COLO668 (cell line): ENCODE measurements around the gene BSDC1.
A peak's percentile ranks its signal among the peaks of the same experiment; 100 is the strongest.

Source experiments
- DNase-seq: peaks from one replicate; lab custom pipeline; 2025; ENCODE audit not compliant: unreplicated experiment; lab: John Stamatoyannopoulos, UW

BSDC1 gene

DNA sequence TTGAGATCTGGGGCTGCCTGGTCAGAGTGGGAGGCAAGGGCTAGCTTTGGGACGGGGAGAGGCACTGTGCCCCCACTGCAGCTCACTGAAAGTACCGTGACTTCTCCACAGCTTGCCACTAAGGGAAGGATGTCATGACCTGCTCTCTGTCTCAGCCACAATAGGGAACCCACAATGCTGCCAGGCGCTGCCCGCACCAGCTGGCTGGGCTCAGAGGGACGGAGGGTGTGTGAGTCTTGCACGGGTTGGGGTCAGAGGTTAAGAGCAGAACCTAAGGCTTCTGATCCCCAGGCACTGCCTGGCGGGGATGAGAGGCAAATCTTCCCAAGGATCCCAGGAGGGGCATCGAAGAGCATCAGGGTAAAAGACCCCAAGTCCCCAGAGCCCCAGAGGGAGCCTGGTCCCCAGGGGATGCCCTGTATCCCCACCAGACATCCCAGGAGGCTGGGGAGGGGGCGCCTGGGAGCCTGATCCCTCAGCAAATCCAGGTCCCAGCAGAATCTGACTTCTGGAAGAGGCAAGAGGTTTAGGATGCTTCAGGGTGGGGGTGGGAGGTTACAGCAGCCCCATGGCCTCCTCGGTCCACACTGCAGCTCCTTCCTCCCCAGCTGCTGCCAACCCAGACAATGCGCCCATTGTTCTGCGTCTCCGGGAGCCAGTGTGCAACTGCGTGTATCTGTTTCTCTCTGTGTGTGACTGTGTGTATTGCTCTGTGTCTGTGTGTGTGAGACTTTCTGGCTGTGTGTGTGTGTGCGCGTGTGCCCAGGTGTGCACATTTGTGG lies 56.2 kb downstream of the BSDC1 start:
- peak; percentile 52 for DNase-seq

GRCh38 chr1:32336963-32337675 lies 57.1 kb downstream of the BSDC1 start:
- no peak for DNase-seq

GRCh38 chr1:32336591-32336932 lies 57.7 kb downstream of the BSDC1 start:
- no peak for DNase-seq

DNA sequence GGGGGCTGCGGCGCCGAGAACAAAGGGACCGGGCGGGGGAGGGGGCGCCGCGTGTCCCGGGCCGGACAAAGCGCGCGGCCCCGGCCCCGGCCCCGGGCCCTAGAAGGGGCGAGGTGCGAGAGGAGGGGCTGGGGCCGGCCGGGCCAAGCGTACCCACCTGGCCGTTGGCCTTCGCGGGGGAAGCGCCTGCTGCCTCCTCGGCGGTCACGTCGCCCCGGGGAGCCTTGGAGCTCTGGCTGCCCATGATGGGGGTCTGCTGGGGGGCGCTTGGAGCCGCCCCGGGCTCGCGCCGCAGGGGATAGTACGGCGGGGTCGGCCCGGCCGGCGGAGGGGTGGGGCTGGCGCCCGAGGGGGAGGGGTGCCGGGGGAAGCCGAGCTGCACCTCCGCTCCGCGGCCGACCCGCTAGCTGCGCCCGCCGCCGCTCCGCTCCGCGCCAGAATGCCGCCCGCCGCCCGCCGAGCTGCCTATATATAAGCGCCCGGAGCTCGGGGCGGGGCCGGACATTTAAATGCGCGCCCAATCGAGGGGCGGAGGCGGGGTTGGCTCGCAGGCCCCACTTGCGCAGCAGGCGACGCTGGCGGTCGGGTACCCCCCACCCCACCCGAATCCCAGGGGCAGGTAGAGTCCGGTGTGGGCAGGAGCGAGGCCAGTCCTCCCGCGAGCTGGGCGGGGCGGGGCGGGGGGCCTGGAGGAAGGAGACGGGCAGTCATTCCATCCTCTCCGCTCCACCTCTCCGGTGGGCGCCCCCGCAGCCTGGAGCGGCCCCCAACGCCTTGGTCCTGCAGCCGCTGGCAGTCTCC lies 58.3 kb downstream of the BSDC1 start, which contains the start of gene MARCKSL1:
Gene MARCKSL1, minus strand, starts transcription at position 444 of the 801 bp plus-strand sequence. Its CDS starts 200 bp downstream, at position 244.
- DNase-seq: peak; percentile 93

- no peak for DNase-seq
Observed at GRCh38 chr1:32335535-32335789, 58.8 kb downstream of the BSDC1 start.

GRCh38 chr1:32334864-32335534 lies 59.2 kb downstream of the BSDC1 start:
- DNase-seq: peak; percentile 94

- DNase-seq: peak; percentile 52
Observed at GRCh38 chr1:32334274-32334861, 59.9 kb downstream of the BSDC1 start.

- no peak for DNase-seq
Observed at GRCh38 chr1:32333251-32333963, 60.8 kb downstream of the BSDC1 start.

GRCh38 chr1:32332290-32333079 lies 61.8 kb downstream of the BSDC1 start:
- peak; percentile 34 for DNase-seq

DNA sequence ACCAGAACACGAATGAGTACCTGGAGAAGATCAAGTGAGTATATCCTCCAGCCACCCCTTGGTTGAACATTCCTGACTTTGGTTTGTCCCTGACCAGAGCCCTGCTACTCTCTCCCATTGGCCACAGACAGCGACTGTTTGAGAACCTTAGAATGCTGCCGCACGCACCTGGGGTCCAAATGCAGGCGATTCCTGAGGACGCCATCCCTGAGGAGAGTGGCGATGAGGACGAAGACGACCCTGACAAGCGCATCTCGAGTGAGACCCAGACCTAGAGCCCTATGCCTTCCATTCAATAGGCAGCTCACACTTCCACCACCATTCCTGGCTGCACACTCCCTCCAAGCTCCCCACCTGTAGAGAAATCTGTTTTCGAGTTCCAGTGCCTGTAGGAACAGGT lies 62.7 kb downstream of the BSDC1 start:
- no peak for DNase-seq

GRCh38 chr1:32330558-32331151 lies 63.6 kb downstream of the BSDC1 start:
- no peak for DNase-seq

- no peak for DNase-seq
Observed at GRCh38 chr1:32329931-32330466, 64.2 kb downstream of the BSDC1 start.

DNA sequence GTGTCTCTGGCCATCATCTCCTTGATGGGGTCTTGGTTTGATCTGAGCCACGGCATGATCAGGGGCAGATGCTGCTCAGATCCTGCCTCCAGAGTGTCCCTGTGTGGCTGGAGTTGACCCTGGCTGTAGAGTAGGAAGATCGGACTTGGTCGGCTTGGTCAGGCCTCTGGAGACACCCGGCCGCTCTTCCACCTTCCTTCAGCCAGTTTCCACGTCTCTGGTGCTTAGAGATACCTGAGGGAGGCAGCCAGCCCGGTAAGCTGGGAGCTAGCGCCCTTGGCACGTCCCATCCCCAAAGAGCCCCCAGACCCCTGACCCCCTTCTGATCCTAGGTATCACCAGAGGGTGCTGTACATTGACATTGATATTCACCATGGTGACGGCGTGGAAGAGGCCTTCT lies 67.0 kb downstream of the BSDC1 start:
- no peak for DNase-seq

- peak; percentile 89 for DNase-seq
Observed at GRCh38 chr1:32321712-32322291, 72.4 kb downstream of the BSDC1 start.

GRCh38 chr1:32318127-32318869 lies 75.9 kb downstream of the BSDC1 start:
- no peak for DNase-seq

GRCh38 chr1:32316903-32317277 lies 77.4 kb downstream of the BSDC1 start:
- DNase-seq: no peak
